Right lobe of liver (tissue), 4 donors: ENCODE data around the gene GPR45.

Experiments used
- CTCF ChIP-seq, 4 donors: fragments of 200-600 bp in 3 of 4; fragments of 450-650 bp in 1 of 4; IDR thresholded peaks; one replicate each; pipeline versions ENCODE4 v1.5.1 to v1.8.0; 2016 to 2022; ENCODE audit warnings: antibody characterized with exemption in 4 of 4, mild to moderate bottlenecking in 2 of 4
- POLR2A ChIP-seq: fragments of 450-650 bp; IDR thresholded peaks from one replicate; pipeline ENCODE4 v1.6.1; 2017; ENCODE audit warnings: antibody characterized with exemption, mild to moderate bottlenecking
- donor health status: DM: no; HTN: no; CAD: no.
- donor health status: DM: no; HTN: no; CAD: no.
- donor health status: DM: no; HTN: yes; CAD: no.

GRCh38 chr2:105220604-105221003 lies 20.9 kb upstream of the GPR45 start:
- TF ChIP-seq POLR2A (no peak), CTCF (IDR thresholded peaks at IDR 0.05) (no peak)
